GM21423 (cell line): ENCODE results near the gene MET.
"Not testable (repeated sequence)": the region's sequence is repeated elsewhere in the genome, so short reads cannot be mapped to it uniquely, and the experiment has no call there.

Experiments used
- ATAC-seq: cut with Tn5 transposase; IDR thresholded peaks from one replicate; pipeline ENCODE4 v1.9.1; 2021; ENCODE audit warnings: mild to moderate bottlenecking, moderate library complexity; ENCODE audit not compliant: unreplicated experiment

The MET gene

DNA sequence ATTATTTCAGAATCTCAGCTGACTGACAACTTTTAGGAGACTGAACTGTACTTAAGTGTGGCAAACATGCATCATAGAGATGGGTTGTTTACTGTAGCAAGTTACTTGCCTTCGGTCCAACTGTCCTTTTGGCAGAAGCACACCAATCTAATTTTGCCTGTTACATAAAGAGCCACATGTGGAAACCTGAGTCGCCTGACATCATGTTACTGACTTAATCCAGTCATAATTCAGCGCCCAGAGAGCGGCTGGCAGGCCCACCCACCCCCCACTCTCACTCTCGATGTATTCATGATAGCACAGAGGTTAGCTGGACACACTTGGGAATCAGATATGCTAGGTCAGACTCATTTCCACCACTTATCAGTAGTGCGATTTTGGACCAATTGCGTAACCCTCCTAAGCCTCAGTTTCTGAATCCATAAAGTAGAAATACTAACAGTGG is 133.1 kb downstream of the MET start:
- ATAC-seq, result no peak

DNA sequence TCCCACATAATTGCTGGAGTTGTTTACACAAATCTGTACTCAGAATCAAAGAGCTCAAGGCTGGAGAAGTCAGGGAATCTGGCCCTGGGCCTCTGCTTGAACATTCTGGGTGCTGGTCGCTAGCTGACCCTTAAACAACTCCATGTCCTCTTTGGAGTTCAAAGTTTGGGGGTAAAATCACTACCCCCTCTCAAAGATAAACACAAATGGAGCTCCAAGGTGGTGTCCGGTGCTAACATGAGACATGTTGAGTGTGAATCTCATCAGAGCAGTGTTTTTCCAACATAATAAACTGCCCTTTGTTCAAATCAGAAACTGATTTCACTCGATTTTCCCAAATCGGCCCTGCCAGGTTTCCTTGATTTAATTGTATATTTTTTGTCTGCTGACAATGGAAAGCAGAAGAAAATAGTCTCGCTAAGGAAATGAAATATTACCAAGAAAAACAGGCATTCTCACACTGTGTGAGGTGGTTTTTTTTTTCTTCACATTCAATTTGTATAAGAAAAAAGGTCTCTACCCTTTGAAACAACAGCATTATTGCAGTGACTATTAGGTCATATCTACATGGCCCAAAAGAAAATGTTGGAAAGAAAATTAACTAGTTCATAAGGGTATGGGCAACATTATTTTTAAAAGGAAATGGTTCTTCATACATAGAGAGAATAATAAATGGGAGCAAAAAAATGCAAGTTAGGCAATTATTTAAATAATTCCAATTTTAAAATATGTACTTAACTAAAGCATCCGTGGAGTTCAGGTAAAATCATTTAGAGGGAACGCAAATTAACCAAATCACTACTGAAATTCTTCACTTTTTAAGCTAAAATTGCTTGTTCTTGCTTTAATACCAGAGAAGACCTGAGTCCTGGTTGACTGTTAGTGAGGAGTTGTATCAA is 134.3 kb downstream of the MET start:
- ATAC-seq, result no peak

- ATAC-seq, result no peak
These were observed 135.1 kb downstream of the MET start for GRCh38 chr7:116807011-116807560.

DNA sequence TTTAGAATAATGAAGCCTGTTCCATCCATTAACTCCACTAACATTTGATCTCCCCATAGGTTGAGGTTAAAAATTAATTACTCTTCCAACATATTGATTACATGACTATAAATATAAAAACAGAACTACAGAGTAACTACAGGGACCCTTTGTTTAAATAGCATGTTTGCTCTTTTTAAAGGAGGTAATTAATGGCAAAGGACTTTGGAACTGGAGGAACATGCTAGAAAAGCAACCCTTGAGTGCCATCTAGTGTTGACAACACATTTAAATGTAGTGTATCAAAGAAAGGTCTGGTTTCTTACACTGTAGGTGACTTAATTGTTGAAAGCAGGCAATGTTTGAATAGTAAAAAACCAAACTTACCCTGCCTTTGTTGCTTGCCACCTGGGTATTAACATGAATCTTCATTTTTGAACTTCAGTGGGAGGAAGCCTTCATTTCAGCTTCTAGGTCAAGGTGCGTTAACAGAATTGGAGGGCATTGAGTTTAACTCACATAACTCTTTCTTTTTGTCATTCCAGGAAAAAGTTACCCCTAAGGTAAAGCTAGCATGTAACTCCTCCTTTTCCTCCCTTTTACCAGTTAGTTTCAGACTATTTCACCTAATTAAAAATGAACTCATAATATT is 137.8 kb downstream of the MET start:
- ATAC-seq, result peak; percentile 57

DNA sequence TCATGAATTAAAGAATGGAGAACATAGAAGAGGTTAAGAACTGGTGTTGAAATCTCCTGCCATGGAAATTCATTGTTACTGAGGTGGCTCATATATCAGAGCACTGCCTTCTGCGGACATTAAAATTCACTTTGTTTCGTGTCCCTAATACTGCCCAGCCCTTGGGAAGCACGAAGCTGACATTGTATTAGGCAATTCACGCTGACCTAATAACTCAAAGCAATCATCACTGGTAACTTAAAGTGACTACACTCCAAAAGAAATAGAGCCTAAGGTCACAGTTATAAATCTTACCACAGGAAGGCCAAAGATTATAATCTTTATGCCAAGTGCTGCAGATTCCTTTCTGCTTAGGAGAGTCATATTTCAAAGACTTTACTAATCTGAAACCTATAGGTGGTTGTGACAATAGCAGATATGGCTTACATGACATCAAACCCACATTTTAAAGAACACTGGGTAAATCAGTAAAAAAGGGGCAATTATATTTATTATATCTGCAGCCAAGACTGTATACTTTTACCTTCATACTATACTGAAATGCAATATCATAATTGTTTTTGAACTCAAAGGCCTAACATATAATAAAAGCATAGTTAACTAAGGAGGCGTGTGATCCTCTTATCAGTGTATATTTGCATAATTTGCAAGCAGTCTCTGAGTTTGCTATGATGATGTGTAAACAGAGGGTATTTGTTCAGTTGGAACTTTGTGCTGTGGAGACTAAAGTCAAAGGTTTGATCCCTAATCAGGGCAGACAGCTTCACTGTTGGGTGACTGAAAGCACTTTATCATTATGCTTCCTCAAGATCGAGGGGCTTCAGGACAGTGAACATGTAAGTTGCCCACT is 138.5 kb downstream of the MET start:
- ATAC-seq, result no peak

GRCh38 chr7:116811768-116812167 is 139.8 kb downstream of the MET start:
- no peak for ATAC-seq

GRCh38 chr7:116812860-116813259 is 140.9 kb downstream of the MET start:
- ATAC-seq, result no peak

DNA sequence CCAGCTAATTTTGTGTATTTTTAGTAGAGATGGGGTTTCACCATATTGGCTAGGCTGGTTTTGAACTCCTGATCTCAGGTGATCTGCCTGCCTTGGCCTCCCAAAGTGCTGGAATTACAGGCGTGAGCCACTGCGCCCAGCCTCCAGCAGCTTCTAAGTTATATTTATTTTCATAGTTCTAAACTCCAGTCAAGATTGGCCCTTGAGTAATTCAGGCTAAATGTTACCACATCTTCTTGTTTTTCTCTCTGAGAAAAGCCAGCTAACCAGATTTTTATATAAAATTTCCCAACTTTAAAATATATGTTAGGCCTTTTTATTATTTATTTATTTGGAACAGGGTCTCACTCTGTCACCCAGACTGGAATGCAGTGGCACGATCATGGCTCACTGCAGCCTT is 141.4 kb downstream of the MET start:
- not testable (repeated sequence) for ATAC-seq

DNA sequence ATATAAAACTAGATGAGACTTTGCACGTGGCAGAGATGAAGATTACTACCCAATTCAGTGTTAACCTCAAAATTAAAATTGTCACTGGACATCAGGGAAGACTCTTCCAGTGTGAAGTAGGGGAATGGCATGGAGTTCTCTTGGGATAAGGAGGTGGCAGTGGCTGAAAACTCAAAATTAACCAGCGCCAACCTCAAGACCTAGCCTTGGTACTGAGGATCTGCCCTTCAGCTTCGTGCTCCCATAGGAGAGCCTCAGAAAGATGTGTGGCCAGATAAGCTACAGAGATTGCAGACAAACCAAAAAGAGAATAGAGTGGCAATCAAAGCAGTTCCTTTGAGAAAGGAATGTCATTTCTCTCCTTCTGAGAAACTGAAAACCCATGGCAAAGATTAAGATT is 143.0 kb downstream of the MET start:
- no peak for ATAC-seq

GRCh38 chr7:116820149-116820548 is 148.2 kb downstream of the MET start:
- no peak for ATAC-seq

GRCh38 chr7:116821647-116822046 is 149.7 kb downstream of the MET start:
- ATAC-seq, result not testable (repeated sequence)

DNA sequence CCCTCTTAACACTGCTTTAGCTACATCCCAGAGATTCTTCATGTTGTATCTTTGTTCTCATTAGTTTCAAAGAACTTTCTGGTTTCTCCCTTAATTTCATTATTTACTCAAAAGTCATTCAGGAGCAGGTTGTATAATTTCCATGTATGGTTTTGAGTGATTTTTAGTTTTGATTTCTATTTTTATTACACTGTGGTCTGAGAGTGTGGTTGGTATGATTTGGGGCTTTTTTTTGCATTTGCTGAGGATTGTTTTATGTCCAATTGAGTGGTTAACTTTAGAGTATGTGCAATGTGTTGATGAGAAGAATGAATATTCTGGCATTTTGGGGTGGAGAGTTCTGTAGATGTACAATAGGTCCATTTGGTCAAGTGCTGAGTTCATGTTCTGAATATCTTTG is 152.5 kb downstream of the MET start:
- no peak for ATAC-seq

DNA sequence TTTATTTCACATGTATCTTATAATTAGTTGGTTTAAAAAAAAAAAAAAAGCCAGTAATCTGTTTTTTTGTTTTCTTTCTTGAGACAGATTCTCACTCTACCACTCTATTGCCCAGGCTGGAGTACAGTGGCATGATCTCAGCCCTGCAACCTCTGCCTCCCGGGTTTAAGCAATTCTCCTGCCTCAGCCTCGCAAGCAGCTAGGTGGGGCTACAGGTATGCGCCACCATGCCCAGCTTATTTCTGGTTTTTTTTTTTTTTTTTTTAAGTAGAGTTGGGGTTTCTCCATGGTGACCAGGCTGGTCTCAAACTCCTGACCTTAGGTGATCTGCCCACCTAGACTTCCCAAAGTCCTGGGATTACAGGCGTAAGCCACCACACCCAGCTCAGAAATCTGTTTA is 156.3 kb downstream of the MET start:
- ATAC-seq, result no peak

GRCh38 chr7:116829041-116829440 is 157.0 kb downstream of the MET start:
- no peak for ATAC-seq

DNA sequence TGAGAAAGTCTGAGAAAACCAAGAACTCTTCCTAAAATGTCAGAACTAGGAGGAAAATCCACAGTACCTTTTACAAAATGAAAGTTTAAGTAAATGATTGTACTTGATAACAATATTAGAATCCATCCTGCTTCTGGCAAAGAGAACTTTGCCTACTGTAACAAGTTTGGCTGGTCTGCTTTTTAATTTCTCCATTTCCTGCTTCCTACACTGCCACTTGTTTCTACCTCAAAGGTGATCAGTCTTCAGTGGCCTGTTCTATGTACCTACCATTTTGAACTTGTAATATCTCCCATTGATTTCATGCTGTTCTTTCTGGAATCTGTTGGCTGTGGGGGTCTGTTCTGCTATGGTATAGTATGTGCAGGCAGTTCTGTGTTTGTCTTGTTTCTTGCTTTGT is 157.5 kb downstream of the MET start:
- ATAC-seq, result no peak

DNA sequence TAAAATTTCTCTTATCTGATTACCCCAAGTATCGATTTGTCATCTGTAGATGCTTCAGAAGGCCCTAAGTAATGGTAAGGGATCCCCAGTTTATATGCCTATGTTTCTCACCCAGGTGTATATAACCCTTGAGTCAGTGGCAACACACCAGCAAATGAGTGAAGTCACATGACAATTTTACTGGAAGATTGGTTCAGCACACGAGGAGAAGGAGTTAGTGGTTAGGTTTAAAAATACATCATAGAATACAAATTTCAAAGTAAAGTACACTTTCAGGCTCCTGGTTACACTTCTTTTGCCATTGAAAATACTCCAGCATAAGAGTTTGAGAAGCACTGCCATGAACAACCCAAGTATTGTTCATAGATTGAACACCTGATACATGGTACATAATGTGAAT is 160.7 kb downstream of the MET start:
- ATAC-seq, result no peak

DNA sequence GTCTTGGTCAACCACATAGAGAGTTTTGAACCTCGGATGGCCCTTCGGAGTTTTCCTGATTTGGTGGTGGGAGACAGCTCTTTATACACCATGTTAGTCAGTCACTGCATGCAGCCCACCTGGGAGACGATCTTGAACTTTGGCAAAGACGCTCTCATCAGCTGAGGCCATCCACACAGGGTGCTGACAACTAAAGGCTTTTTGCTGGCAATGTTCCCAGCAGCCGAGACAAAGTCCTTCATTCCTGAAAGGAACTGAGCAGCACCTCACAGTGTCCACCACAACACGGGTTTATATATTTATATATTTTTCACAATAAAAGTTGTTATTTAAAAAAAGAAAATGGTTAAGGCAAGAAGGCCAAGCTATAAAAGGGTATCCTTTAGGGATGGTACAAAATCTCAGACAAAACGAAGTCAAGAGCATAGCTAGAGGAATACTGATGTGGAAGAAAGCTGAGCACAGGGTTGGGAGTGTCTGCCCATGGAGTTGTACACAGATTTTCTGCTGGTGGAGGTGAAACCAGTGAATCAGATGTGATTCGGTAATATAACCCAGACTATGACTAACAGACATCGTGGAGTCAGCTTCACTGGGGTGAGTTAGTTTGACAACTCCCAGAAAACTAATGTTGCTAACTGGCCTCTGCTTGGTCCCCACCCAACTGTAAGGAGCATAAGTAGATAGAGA is 163.0 kb downstream of the MET start:
- no peak for ATAC-seq

- no peak for ATAC-seq
These were observed 164.1 kb downstream of the MET start for GRCh38 chr7:116836048-116836447.

GRCh38 chr7:116836911-116837310 is 164.9 kb downstream of the MET start:
- ATAC-seq, result no peak

- no peak for ATAC-seq
These were observed 165.6 kb downstream of the MET start for GRCh38 chr7:116837586-116837985.

GRCh38 chr7:116840256-116840655 is 168.3 kb downstream of the MET start:
- ATAC-seq, result no peak
